Breast epithelium (tissue), 4 donors: Measurements from ENCODE around the gene ATM. TPM values are rescaled to one million over a fixed set of nuclear protein-coding genes. Genes with fewer than 3 reads are reported as not detected.
"Not testable (repeated sequence)": the region's sequence is repeated elsewhere in the genome, so short reads cannot be mapped to it uniquely, and the experiment has no call there.

Experiments
- DNase-seq, 2 donors: peaks; one replicate each; pipeline ENCODE4 v3.0.0-alpha.2; 2019; ENCODE audit warnings: low spot score in 2 of 2
- H3K27ac ChIP-seq, 2 donors: fragments of 200-600 bp; sonication (generic) in 1 of 2; one replicate each; pipeline ENCODE4 v1.5.1; 2016 to 2019; ENCODE audit warnings: mild to moderate bottlenecking in 1 of 2
- H3K27me3 ChIP-seq, 2 donors: fragments of 200-600 bp; sonication (generic) in 1 of 2; one replicate each; pipeline versions ENCODE4 v1.5.1 to v1.6.0; 2017 to 2019; ENCODE audit warnings: control low read depth in 1 of 2, mild to moderate bottlenecking in 1 of 2
- H3K36me3 ChIP-seq: fragments of 200-600 bp; one replicate; pipeline ENCODE4 v1.5.1; 2019
- H3K4me1 ChIP-seq, 2 donors: fragments of 200-600 bp; sonication (generic); one replicate each; pipeline ENCODE4 v1.5.1; 2016 to 2019; ENCODE audit warnings: control low read depth in 1 of 2
- H3K4me3 ChIP-seq, 3 donors: fragments of 200-600 bp; sonication (generic); 1 replicate in 2 of 3; 2 replicates in 1 of 3; pipeline ENCODE4 v1.5.1; 2016 to 2019; ENCODE audit warnings: mild to moderate bottlenecking in 3 of 3, moderate library complexity in 2 of 3
- H3K9me3 ChIP-seq, 2 donors: fragments of 200-600 bp; sonication (generic) in 1 of 2; one replicate each; pipeline ENCODE4 v1.5.1; 2016 to 2019; ENCODE audit warnings: control low read depth in 1 of 2
- POLR2A ChIP-seq: fragments of 450-650 bp; IDR thresholded peaks from one replicate; pipeline ENCODE4 v1.6.1; 2016; ENCODE audit warnings: antibody characterized with exemption, mild to moderate bottlenecking, moderate library complexity
- POLR2AphosphoS5 ChIP-seq, 3 donors: sonication (generic); formaldehyde crosslinking; IDR thresholded peaks; one replicate each; pipeline ENCODE4 v1.6.1; 2017; ENCODE audit warnings: antibody characterized with exemption in 3 of 3
- intact Hi-C: fragments of 100-400 bp; cut with DNase I; formaldehyde crosslinking; loops from one replicate; pipeline ENCODE4 v1.15.1; 2023; ENCODE audit warnings: low total_unique reads
- total RNA-seq, 3 donors: library from RNA; depleted of rRNA; stranded (reverse); fragments of >200 nt; gene quantifications; one replicate each; pipeline ENCODE4 v1.1.0, GENCODE V29; 2016
- TF ChIP-seq, protein P1 (sequence below), 3 donors: fragments of 450-650 bp; IDR thresholded peaks; one replicate each; pipeline ENCODE4 v1.5.1; 2016 to 2017; ENCODE audit warnings: antibody characterized with exemption in 3 of 3, mild to moderate bottlenecking in 3 of 3, moderate library complexity in 3 of 3

ATM gene
- total RNA-seq, 3 donors from 2014 or later, result 84.7 to 117 (median 91.4) TPM

- no peak for DNase-seq
- H3K36me3 ChIP-seq, result no peaks in the 10 kb centered on the region
- H3K27ac ChIP-seq, result no peak overlapping the region
- H3K27me3 ChIP-seq, result no peaks in the 10 kb centered on the region
- intact Hi-C loops, result no loop called here
- H3K4me1 ChIP-seq, result no peaks in the 10 kb centered on the region
- no peak for TF ChIP-seq POLR2A
- TF ChIP-seq, protein P1, sequence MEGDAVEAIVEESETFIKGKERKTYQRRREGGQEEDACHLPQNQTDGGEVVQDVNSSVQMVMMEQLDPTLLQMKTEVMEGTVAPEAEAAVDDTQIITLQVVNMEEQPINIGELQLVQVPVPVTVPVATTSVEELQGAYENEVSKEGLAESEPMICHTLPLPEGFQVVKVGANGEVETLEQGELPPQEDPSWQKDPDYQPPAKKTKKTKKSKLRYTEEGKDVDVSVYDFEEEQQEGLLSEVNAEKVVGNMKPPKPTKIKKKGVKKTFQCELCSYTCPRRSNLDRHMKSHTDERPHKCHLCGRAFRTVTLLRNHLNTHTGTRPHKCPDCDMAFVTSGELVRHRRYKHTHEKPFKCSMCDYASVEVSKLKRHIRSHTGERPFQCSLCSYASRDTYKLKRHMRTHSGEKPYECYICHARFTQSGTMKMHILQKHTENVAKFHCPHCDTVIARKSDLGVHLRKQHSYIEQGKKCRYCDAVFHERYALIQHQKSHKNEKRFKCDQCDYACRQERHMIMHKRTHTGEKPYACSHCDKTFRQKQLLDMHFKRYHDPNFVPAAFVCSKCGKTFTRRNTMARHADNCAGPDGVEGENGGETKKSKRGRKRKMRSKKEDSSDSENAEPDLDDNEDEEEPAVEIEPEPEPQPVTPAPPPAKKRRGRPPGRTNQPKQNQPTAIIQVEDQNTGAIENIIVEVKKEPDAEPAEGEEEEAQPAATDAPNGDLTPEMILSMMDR (IDR thresholded peaks at IDR 0.05), result no peak
- H3K4me3 ChIP-seq, result no peak overlapping the region
- H3K9me3 ChIP-seq, result no peaks in the 10 kb centered on the region
Observed at GRCh38 chr11:108286370-108286769, 63.5 kb downstream of the ATM start.

- no peaks in the 10 kb centered on the region for H3K27me3 ChIP-seq
- intact Hi-C loops, result no loop called here
- no peak for DNase-seq
- H3K4me3 ChIP-seq, result no peak overlapping the region
- H3K4me1 ChIP-seq, result no peaks in the 10 kb centered on the region
- no peak overlapping the region for H3K27ac ChIP-seq
- TF ChIP-seq, protein P1 (IDR thresholded peaks at IDR 0.05), result no peak
- no peak for TF ChIP-seq POLR2AphosphoS5 (IDR thresholded peaks at IDR 0.05)
- TF ChIP-seq POLR2A, result no peak
- H3K36me3 ChIP-seq, result no peaks in the 10 kb centered on the region
- H3K9me3 ChIP-seq, result no peaks in the 10 kb centered on the region
Observed at GRCh38 chr11:108286956-108287355, 64.1 kb downstream of the ATM start.

DNA sequence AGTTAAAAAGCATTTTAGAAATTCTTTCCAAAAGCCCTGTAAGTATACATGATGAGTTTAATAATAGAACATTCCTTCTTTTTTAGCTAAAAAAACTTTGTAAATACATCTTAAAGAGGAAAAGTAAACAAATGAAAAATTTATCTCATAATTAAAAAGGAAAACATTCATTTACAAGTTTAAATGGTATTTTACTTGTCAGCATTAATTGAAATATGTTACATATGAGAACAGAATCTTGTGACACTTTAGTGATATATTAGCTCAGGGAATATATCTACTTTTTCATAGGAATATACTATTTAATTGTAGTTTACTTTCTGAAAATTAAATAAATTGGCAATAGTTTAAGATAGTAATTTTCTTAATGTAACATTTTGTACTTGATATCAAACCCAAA lies 66.2 kb downstream of the ATM start:
- H3K27ac ChIP-seq, DNase-seq, H3K9me3 ChIP-seq, H3K36me3 ChIP-seq, H3K4me1 ChIP-seq, H3K4me3 ChIP-seq, H3K27me3 ChIP-seq, intact Hi-C loops: not testable (repeated sequence)

DNA sequence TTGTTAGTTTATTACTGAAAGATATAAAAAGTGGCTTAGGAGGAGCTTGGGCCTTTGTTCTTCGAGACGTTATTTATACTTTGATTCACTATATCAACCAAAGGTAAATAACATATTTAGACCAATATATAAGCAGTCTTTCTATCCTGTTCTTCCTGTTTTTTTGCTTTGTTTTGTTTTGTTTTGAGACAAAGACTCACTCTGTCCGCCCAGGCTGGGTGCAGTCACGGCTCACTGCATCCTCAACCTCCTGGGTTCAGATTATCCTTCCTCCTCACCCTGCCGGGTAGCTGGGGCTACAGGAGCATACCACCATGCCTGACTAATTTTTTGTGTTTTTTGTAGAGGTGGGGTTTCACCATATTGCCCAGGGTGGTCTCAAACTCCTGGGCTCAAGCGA lies 66.8 kb downstream of the ATM start:
- intact Hi-C loops, result no loop called here
- DNase-seq, result no peak
- Histone ChIP-seq H3K27ac (no peak overlapping the region), H3K27me3 (no peaks in the 10 kb centered on the region), H3K36me3 (no peaks in the 10 kb centered on the region), H3K4me1 (no peaks in the 10 kb centered on the region), H3K4me3 (no peak overlapping the region), H3K9me3 (no peaks in the 10 kb centered on the region)
- TF ChIP-seq, protein P1 (IDR thresholded peaks at IDR 0.05), result no peak
- TF ChIP-seq POLR2A (no peak), POLR2AphosphoS5 (IDR thresholded peaks at IDR 0.05) (no peak)

GRCh38 chr11:108293229-108293628 lies 70.4 kb downstream of the ATM start:
- TF ChIP-seq POLR2AphosphoS5 (IDR thresholded peaks at IDR 0.05) (no peak), POLR2A (no peak)
- TF ChIP-seq, protein P1 (IDR thresholded peaks at IDR 0.05), result no peak
- no peaks in the 10 kb centered on the region for H3K9me3 ChIP-seq
- H3K4me3 ChIP-seq, result no peak overlapping the region
- no peaks in the 10 kb centered on the region for H3K27me3 ChIP-seq
- DNase-seq, result no peak
- intact Hi-C loops, result no loop called here
- H3K4me1 ChIP-seq, result no peaks in the 10 kb centered on the region
- no peaks in the 10 kb centered on the region for H3K36me3 ChIP-seq
- H3K27ac ChIP-seq, result no peak overlapping the region
